Measurements from ENCODE around the gene TLX2.
A peak's percentile ranks its signal among the peaks of the same experiment; 100 is the strongest.

Gene TLX2

DNA sequence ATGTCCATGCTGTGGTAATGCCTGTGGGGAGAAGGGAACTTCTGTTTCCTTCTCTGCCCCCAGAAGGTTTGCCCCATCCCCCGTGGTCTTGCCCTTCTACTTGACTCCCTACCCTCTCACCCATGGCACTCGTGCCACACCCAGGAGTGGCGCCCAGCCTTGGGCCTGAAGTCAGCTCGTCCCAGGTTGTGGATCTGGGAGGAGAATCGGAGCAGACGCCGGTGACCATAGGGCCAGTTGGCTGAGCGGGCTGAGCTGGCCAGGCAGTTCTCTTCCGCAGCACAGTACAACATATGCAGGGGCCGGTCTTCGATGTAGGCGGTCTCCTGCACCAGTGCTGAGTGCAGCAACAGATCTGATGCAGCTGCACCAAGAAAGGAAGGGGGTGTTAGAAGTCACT lies 20.2 kb downstream of the TLX2 start:
- no peak for DNase-seq (ENCODE audit: low spot score)
- TF ChIP-seq, protein P1, sequence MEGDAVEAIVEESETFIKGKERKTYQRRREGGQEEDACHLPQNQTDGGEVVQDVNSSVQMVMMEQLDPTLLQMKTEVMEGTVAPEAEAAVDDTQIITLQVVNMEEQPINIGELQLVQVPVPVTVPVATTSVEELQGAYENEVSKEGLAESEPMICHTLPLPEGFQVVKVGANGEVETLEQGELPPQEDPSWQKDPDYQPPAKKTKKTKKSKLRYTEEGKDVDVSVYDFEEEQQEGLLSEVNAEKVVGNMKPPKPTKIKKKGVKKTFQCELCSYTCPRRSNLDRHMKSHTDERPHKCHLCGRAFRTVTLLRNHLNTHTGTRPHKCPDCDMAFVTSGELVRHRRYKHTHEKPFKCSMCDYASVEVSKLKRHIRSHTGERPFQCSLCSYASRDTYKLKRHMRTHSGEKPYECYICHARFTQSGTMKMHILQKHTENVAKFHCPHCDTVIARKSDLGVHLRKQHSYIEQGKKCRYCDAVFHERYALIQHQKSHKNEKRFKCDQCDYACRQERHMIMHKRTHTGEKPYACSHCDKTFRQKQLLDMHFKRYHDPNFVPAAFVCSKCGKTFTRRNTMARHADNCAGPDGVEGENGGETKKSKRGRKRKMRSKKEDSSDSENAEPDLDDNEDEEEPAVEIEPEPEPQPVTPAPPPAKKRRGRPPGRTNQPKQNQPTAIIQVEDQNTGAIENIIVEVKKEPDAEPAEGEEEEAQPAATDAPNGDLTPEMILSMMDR (IDR thresholded peaks at IDR 0.05; ENCODE audit: extremely low read depth, missing control alignments) = no peak

DNA sequence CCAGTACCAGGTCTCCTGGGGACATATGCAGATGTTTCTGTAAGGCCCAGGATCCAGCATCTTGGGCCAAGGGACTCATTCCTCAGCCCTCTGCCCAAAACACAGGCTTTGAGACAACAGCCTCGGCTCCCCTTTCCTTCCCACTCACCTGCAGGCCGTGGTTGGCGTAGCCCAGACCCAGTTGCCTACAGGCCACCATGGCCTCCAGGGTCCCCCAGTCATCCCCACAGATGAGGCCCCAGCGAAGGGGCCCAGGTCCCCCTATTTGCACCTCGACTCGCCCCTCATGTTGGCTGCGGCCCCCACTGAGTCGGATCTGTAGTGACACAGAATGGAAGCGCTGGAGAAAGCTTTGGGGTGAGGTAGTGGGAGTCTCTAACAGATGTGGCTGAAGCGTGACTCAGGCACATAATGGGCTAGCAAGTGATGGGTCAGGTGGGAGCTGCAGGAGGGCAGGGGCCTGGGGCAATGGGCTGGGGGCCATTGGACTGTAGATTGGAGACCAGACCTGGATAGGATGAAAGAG lies 21.3 kb downstream of the TLX2 start:
- TF ChIP-seq, protein P1 (IDR thresholded peaks at IDR 0.05; ENCODE audit: extremely low read depth, missing control alignments) = no peak
- no peak for DNase-seq (ENCODE audit: low spot score)

DNA sequence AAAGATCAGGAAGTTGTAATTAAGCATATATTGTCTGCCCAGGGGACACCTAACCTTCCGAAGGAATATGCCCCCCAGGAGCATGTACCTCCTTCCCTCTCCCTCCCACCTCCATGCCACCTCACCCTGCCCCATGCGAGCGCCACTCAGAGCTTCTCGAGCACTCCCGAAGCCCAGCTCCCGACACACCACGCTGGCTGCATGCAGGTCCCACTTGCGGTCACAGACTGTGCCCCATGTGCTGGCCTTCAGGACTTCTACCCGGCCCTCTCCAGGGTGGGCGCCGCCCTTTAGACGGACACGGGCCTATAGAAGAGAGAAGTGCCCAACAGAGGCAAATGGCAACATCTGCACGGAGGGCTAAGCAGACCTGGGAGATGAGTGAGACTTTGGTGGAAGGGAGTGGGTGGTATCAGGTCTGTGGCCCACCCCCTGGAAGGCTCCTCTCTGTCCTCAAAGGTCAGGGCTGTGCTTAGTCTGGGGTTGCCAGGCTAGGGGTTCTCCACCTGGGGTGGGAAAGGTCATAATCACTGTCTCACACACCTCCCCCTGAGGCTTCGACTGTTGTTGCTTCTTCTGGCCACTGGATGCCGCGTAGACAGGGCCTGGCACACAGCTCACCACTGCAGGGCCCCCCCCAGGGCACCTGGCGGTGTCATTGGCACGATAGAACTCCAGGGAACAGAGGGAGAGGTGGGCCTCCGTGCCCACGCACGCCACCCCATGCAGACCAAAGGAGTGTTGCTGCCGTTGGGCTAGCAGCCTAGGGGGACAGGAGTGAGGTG lies 22.1 kb downstream of the TLX2 start:
- DNase-seq (ENCODE audit: low spot score) = no peak
- TF ChIP-seq, protein P1 (IDR thresholded peaks at IDR 0.05; ENCODE audit: extremely low read depth, missing control alignments) = no peak

DNA sequence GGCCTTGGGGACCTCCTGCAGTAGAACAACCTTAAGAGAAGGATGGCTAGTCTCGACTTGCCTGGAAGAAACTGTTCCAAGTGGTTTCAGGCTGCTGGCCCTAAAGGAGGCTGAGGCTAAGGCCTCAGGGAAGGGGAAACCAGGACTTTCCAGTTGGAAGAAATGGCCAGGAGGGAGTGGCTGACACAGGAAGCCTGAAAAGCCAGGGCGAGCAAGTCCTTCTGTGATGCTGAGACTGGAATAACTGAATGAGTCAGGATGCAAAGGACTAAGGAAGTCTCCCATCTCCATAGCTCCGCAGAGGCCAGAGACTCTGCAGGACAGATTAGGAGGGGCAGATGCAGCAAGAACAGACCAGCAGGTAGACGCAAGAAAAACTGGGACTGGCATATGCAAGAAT lies 22.9 kb downstream of the TLX2 start:
- DNase-seq (ENCODE audit: low spot score) = no peak
- TF ChIP-seq, protein P1 (IDR thresholded peaks at IDR 0.05; ENCODE audit: extremely low read depth, missing control alignments) = no peak

DNA sequence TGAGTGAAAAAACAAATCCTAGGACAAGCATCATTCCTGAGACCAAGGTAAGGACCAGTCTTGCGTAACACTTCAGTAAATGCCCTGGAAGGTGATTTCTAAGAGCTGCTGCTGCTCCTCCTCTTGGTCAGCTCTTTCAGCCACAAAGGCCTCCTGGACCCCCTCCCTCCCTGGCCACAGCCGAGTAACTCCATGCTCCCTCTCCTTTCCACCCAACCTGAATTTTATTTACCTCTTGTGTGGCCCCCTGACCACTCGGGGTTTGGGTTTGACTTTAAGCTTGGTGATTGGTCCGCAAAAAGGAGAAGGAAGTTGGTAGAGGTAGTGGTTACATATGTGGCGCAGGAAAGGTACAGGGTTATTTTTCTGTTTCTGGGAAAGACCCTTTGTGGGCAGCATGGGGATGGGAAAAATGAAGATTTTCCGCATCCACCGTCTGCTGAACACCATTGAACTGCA lies 24.7 kb downstream of the TLX2 start:
- peak; percentile 59 for DNase-seq (ENCODE audit: low spot score)
- TF ChIP-seq, protein P1 (IDR thresholded peaks at IDR 0.05; ENCODE audit: extremely low read depth, missing control alignments) = no peak

DNA sequence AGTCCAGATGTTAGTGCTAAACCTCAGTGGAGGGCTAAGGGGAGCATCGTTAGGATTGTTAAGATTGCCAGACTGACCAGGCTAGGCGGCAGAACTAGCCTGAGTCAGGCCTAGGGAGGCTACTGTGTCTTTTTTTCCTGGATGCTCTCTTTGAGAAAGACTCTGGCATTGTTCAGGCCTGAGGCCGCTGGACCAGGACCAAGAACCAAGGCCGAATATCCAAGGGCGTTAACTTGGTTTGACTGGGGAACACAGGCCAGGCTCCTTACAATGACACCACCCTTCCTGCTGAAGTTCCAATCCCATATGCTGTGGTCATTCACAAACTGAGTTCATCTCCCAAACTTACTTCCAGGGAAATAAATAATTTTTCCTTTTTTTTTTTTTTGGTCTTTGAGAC lies 26.0 kb downstream of the TLX2 start:
- no peak for DNase-seq (ENCODE audit: low spot score)
- TF ChIP-seq, protein P1 (IDR thresholded peaks at IDR 0.05; ENCODE audit: extremely low read depth, missing control alignments) = no peak

DNA sequence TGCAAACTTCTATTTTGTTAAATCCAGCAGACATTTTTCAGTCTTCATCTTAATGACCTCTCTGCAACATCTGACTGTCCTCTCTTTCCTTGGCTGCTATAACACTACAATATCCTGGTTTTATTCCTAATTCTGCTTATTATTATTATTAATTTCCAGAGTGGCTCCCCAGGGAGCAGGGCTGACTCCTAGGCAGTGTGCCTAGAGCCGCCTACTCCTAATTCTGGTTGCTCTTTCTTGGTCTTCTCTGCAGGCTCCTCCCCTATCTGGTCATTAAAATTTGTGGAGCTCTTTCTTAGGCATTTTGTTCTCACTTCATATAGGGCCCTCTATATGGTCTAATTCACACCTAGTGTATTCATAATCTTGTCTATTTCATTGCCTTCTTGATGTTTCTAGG lies 28.7 kb downstream of the TLX2 start:
- DNase-seq (ENCODE audit: low spot score) = no peak
- TF ChIP-seq, protein P1 (IDR thresholded peaks at IDR 0.05; ENCODE audit: extremely low read depth, missing control alignments) = no peak

Data from GM20000 (cell line).